ENCODE measurements around the gene DNAJC3.
"Not testable (repeated sequence)": the region's sequence is repeated elsewhere in the genome, so short reads cannot be mapped to it uniquely, and the experiment has no call there.

DNAJC3 gene

GRCh38 chr13:95716231-95716630 lies 39.3 kb downstream of the DNAJC3 start:
- no peak for DNase-seq

GRCh38 chr13:95722241-95722640 lies 45.3 kb downstream of the DNAJC3 start:
- DNase-seq = no peak

- peak in 1 of 5 donors; percentile 3 for DNase-seq
These were observed 46.5 kb downstream of the DNAJC3 start for GRCh38 chr13:95723438-95723837.

- no peak for DNase-seq
These were observed 47.3 kb downstream of the DNAJC3 start for GRCh38 chr13:95724252-95724651.

GRCh38 chr13:95726876-95727275 lies 49.9 kb downstream of the DNAJC3 start:
- DNase-seq = no peak

GRCh38 chr13:95728957-95729356 lies 52.0 kb downstream of the DNAJC3 start:
- no peak for DNase-seq

GRCh38 chr13:95734124-95734523 lies 57.2 kb downstream of the DNAJC3 start:
- DNase-seq = no peak

- DNase-seq = not testable (repeated sequence)
These were observed 63.4 kb downstream of the DNAJC3 start for GRCh38 chr13:95740071-95740978.

GRCh38 chr13:95740979-95741320 lies 64.0 kb downstream of the DNAJC3 start:
- no peak for DNase-seq

- no peak for DNase-seq
These were observed 64.9 kb downstream of the DNAJC3 start for GRCh38 chr13:95741584-95742563.

GRCh38 chr13:95743192-95743591 lies 66.3 kb downstream of the DNAJC3 start:
- no peak for DNase-seq

- no peak for DNase-seq
These were observed 68.3 kb downstream of the DNAJC3 start for GRCh38 chr13:95745289-95745688.

GRCh38 chr13:95745752-95746151 lies 68.8 kb downstream of the DNAJC3 start:
- DNase-seq = no peak

GRCh38 chr13:95749545-95749944 lies 72.6 kb downstream of the DNAJC3 start:
- no peak for DNase-seq

GRCh38 chr13:95752677-95753076 lies 75.7 kb downstream of the DNAJC3 start:
- DNase-seq = no peak

GRCh38 chr13:95754069-95754468 lies 77.1 kb downstream of the DNAJC3 start:
- DNase-seq = no peak

- DNase-seq = no peak
These were observed 79.1 kb downstream of the DNAJC3 start for GRCh38 chr13:95756072-95756471.

GRCh38 chr13:95762626-95763025 lies 85.7 kb downstream of the DNAJC3 start:
- DNase-seq = not testable (repeated sequence)

GRCh38 chr13:95763601-95764000 lies 86.7 kb downstream of the DNAJC3 start:
- no peak for DNase-seq

GRCh38 chr13:95771905-95772304 lies 95.0 kb downstream of the DNAJC3 start:
- DNase-seq = no peak

GRCh38 chr13:95779522-95779921 lies 102.6 kb downstream of the DNAJC3 start:
- DNase-seq = no peak

GRCh38 chr13:95781016-95781415 lies 104.1 kb downstream of the DNAJC3 start:
- no peak for DNase-seq

- DNase-seq = not testable (repeated sequence)
These were observed 105.0 kb downstream of the DNAJC3 start for GRCh38 chr13:95781940-95782339.

GRCh38 chr13:95783747-95784146 lies 106.8 kb downstream of the DNAJC3 start:
- DNase-seq = no peak
